HepG2 (cell line): Measurements from ENCODE around the gene RBM8A. TPM values are rescaled to one million over a fixed set of nuclear protein-coding genes. Genes with fewer than 3 reads are reported as not detected.

Experiments used
- ATF6 ChIP-seq: sonication (generic); formaldehyde crosslinking; conservative IDR thresholded peaks from 2 replicates; pipeline ENCODE4 v1.4.0; 2020; ENCODE audit warnings: missing genetic modification reagents
- CREB1 ChIP-seq, 2 experiments: fragments of 450-650 bp in 1 of 2; IDR thresholded peaks; 2 replicates each; pipeline ENCODE4 v1.6.1; 2016 to 2017; ENCODE audit warnings: control low read depth in 1 of 2, mild to moderate bottlenecking in 1 of 2, missing compliant biosample characterization in 1 of 2, missing genetic modification characterization in 1 of 2
- GATAD1 ChIP-seq: IDR thresholded peaks from 2 replicates; pipeline ENCODE4 v1.6.1; 2016; ENCODE audit warnings: missing genetic modification reagents, missing compliant biosample characterization
- JARID2 ChIP-seq: sonication (generic); formaldehyde crosslinking; IDR thresholded peaks from 2 replicates; pipeline ENCODE4 v1.8.1; 2023; ENCODE audit warnings: missing genetic modification reagents, inconsistent platforms; ENCODE audit not compliant: insufficient replicate concordance
- MAFG ChIP-seq: sonication (generic); formaldehyde crosslinking; IDR thresholded peaks from 2 replicates; pipeline ENCODE4 v1.5.1; 2020; ENCODE audit warnings: mild to moderate bottlenecking, missing genetic modification reagents
- NFAT5 ChIP-seq: sonication (generic); formaldehyde crosslinking; IDR thresholded peaks from 2 replicates; pipeline ENCODE4 v1.4.0; 2020; ENCODE audit warnings: missing genetic modification reagents
- NRL ChIP-seq: sonication (generic); formaldehyde crosslinking; IDR thresholded peaks from 2 replicates; pipeline ENCODE4 v1.5.0; 2020; ENCODE audit warnings: missing genetic modification reagents, mild to moderate bottlenecking, moderate library complexity, borderline replicate concordance
- PLSCR1 ChIP-seq: sonication (generic); formaldehyde crosslinking; IDR thresholded peaks from 2 replicates; pipeline ENCODE4 v1.5.0; 2020; ENCODE audit warnings: missing genetic modification reagents, mild to moderate bottlenecking, borderline replicate concordance
- RAD51 ChIP-seq: fragments of 450-650 bp; IDR thresholded peaks from 2 replicates; pipeline ENCODE4 v1.6.1; 2016; ENCODE audit warnings: borderline replicate concordance
- RBFOX2 ChIP-seq: fragments of 200-400 bp; formaldehyde crosslinking; IDR thresholded peaks from 2 replicates; pipeline ENCODE4 v1.6.1; 2017; ENCODE audit warnings: low read depth, mild to moderate bottlenecking, low read length
- SNAI1 ChIP-seq: sonication (generic); formaldehyde crosslinking; IDR thresholded peaks from 2 replicates; pipeline ENCODE4 v1.5.0; 2020; ENCODE audit warnings: mild to moderate bottlenecking, missing genetic modification reagents, borderline replicate concordance
- YY1 ChIP-seq: IDR thresholded peaks from 2 replicates; pipeline ENCODE4 v1.6.1; 2011; ENCODE audit warnings: low read length, low read depth, moderate library complexity, mild to moderate bottlenecking; ENCODE audit not compliant: insufficient read depth, insufficient replicate concordance
- ZFP1 ChIP-seq: IDR thresholded peaks from 2 replicates; pipeline ENCODE4 v1.6.1; 2016
- ZSCAN20 ChIP-seq: sonication (generic); formaldehyde crosslinking; IDR thresholded peaks from 2 replicates; pipeline ENCODE4 v1.4.0; 2020; ENCODE audit warnings: missing genetic modification reagents, mild to moderate bottlenecking, borderline replicate concordance
- ZSCAN25 ChIP-seq: sonication (generic); formaldehyde crosslinking; IDR thresholded peaks from 2 replicates; pipeline ENCODE4 v1.8.0; 2022; ENCODE audit warnings: mild to moderate bottlenecking, missing genetic modification reagents
- polyA plus RNA-seq, 8 experiments: library from polyadenylated mRNA; depleted of rRNA in 3 of 8; stranded (reverse) in 7 of 8; unstranded in 1 of 8; fragments of >200 nt; fragmentation: Illumina TruSeq in 4 of 8; extraction: Trizol in 4 of 8; gene quantifications; 2 replicates each; pipeline versions ENCODE4 v1.2.1 to v1.2.3, GENCODE V29; 2011 to 2016; ENCODE audit warnings: low read depth in 4 of 8, missing spikeins in 1 of 8, mixed read lengths in 1 of 8; ENCODE audit not compliant: insufficient read depth in 1 of 8
- total RNA-seq, 5 experiments: library from RNA; depleted of rRNA; stranded (reverse); fragments of >200 nt; fragmentation: Illumina TruSeq; extraction: Trizol; gene quantifications; 2 replicates each; pipeline ENCODE4 v1.2.3, GENCODE V29; 2016; ENCODE audit warnings: low read depth in 1 of 5
- TF ChIP-seq, protein P1 (sequence below): sonication (generic); formaldehyde crosslinking; IDR thresholded peaks from 2 replicates; pipeline ENCODE4 v1.5.0; 2020; ENCODE audit warnings: missing genetic modification reagents
- TF ChIP-seq, protein P2 (sequence below): sonication (generic); formaldehyde crosslinking; IDR thresholded peaks from 2 replicates; pipeline ENCODE4 v1.8.0; 2022; ENCODE audit warnings: mild to moderate bottlenecking, missing genetic modification reagents

RBM8A gene
- total and polyA plus RNA-seq, 2 of the 13 experiments (the other 11 are each of a cell fraction or from before 2014, with no cell fraction given), result 106 to 162 TPM

- TF ChIP-seq, protein P1, sequence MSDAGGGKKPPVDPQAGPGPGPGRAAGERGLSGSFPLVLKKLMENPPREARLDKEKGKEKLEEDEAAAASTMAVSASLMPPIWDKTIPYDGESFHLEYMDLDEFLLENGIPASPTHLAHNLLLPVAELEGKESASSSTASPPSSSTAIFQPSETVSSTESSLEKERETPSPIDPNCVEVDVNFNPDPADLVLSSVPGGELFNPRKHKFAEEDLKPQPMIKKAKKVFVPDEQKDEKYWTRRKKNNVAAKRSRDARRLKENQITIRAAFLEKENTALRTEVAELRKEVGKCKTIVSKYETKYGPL (CRISPR knock-in tag), result 0 out of 2 replicates have a peak, but pooled peaks have one; percentile 13
- TF ChIP-seq PLSCR1 (CRISPR knock-in tag) (peak; percentile 89; the same call in 1 of the 2 replicates), ATF6 (CRISPR knock-in tag) (0 out of 2 replicates have a peak, but pooled peaks have one; percentile 44), JARID2 (CRISPR knock-in tag) (no peak), CREB1 (IDR thresholded peaks at IDR 0.05) (peak; percentile 45; the same call in 1 of the 2 replicates), CREB1 (CRISPR knock-in tag; IDR thresholded peaks at IDR 0.05) (peak; percentile 41; the same call in 1 of the 2 replicates), SNAI1 (CRISPR knock-in tag) (0 out of 2 replicates have a peak, but pooled peaks have one; percentile 40), MAFG (CRISPR knock-in tag) (no peak), ZSCAN20 (CRISPR knock-in tag) (no peak), RAD51 (no peak), GATAD1 (CRISPR knock-in tag) (peak; percentile 87), ZFP1 (CRISPR knock-in tag) (no peak), ZSCAN25 (peak; percentile 31; the same call in 1 of the 2 replicates), NFAT5 (CRISPR knock-in tag) (no peak), YY1 (peak; percentile 86), NRL (peak; percentile 36; the same call in 1 of the 2 replicates), RBFOX2 (peak; percentile 70)
- TF ChIP-seq, protein P2, sequence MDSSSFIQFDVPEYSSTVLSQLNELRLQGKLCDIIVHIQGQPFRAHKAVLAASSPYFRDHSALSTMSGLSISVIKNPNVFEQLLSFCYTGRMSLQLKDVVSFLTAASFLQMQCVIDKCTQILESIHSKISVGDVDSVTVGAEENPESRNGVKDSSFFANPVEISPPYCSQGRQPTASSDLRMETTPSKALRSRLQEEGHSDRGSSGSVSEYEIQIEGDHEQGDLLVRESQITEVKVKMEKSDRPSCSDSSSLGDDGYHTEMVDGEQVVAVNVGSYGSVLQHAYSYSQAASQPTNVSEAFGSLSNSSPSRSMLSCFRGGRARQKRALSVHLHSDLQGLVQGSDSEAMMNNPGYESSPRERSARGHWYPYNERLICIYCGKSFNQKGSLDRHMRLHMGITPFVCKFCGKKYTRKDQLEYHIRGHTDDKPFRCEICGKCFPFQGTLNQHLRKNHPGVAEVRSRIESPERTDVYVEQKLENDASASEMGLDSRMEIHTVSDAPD (CRISPR knock-in tag), result no peak
Observed at GRCh38 chr1:145918144-145918991, 8.9 kb downstream of the RBM8A start, which contains the start of gene PEX11B (continued).
